Upper lobe of left lung (tissue), 6 donors: ENCODE data around the gene TUSC1. TPM values are rescaled to one million over a fixed set of nuclear protein-coding genes. Genes with fewer than 3 reads are reported as not detected.

Experiments used
- ATAC-seq, 2 donors: fragments of 200-7000 bp; cut with Tn5 transposase; one replicate each; pipeline ENCODE4 v1.9.1; 2022; ENCODE audit warnings: mild to moderate bottlenecking in 2 of 2, moderate library complexity in 2 of 2; ENCODE audit not compliant: low FRiP score in 2 of 2
- DNase-seq, 2 donors: peaks; one replicate each; pipeline ENCODE4 v3.0.0-alpha.2; 2019 to 2020
- H3K27ac ChIP-seq, 4 donors: fragments of 200-600 bp; sonication (generic); one replicate each; pipeline ENCODE4 v1.5.1; 2016 to 2019
- H3K27me3 ChIP-seq, 4 donors: fragments of 200-600 bp; sonication (generic); one replicate each; pipeline ENCODE4 v1.5.1; 2017 to 2019
- H3K36me3 ChIP-seq, 4 donors: fragments of 200-600 bp; sonication (generic); one replicate each; pipeline ENCODE4 v1.5.1; 2016 to 2019
- H3K4me1 ChIP-seq, 4 donors: fragments of 200-600 bp; sonication (generic); one replicate each; pipeline ENCODE4 v1.5.1; 2018 to 2019
- H3K4me3 ChIP-seq, 4 donors: fragments of 200-600 bp; sonication (generic); one replicate each; pipeline ENCODE4 v1.5.1; 2017 to 2019; ENCODE audit warnings: mild to moderate bottlenecking in 2 of 4, moderate library complexity in 1 of 4
- H3K9me3 ChIP-seq, 4 donors: fragments of 200-600 bp; sonication (generic); one replicate each; pipeline ENCODE4 v1.5.1; 2018 to 2019
- CTCF ChIP-seq, 6 experiments: fragments of 450-650 bp in 4 of 6; fragments of 200-600 bp in 2 of 6; sonication (generic) in 2 of 6; IDR thresholded peaks; one replicate each; pipeline ENCODE4 v1.5.1; 2016 to 2019; ENCODE audit warnings: antibody characterized with exemption in 6 of 6
- EP300 ChIP-seq, 4 donors: sonication (generic); formaldehyde crosslinking; IDR thresholded peaks; one replicate each; pipeline ENCODE4 v1.5.1; 2017; ENCODE audit warnings: antibody characterized with exemption in 4 of 4, control low read depth in 2 of 4
- POLR2A ChIP-seq, 4 donors: fragments of 450-650 bp; IDR thresholded peaks; one replicate each; pipeline ENCODE4 v1.5.1; 2016 to 2017; ENCODE audit warnings: antibody characterized with exemption in 4 of 4, mild to moderate bottlenecking in 2 of 4
- POLR2AphosphoS5 ChIP-seq, 2 donors: sonication (generic); formaldehyde crosslinking; IDR thresholded peaks; one replicate each; pipeline ENCODE4 v1.5.1; 2017; ENCODE audit warnings: antibody characterized with exemption in 2 of 2
- WGBS, 2 donors: methylation state at CpG; one replicate each; pipeline ENCODE4 v1.1.5; 2017 to 2018; 5-methylcytosine and 5-hydroxymethylcytosine counted together
- total RNA-seq, 6 donors: library from RNA; depleted of rRNA in 4 of 6; stranded (reverse); fragments of >200 nt in 4 of 6; gene quantifications; one replicate each; pipeline versions ENCODE4 v1.1.0 to v1.2.1, GENCODE V29; 2016 to 2021
- donor health status: DM: no; HTN: no; CAD: no; lungs with moderate emphysema.
- donor health status: DM: no; HTN: yes; CAD: no; lungs with severe emphysema.

Gene TUSC1
- total RNA-seq, 6 donors from 2014 or later, result 8.4 to 28.0 (median 17.3) TPM

GRCh38 chr9:25636026-25636425, 42.2 kb downstream of the TUSC1 start:
- no peak for DNase-seq
- H3K4me1 ChIP-seq, result no peaks in the 10 kb centered on the region
- TF ChIP-seq POLR2AphosphoS5 (IDR thresholded peaks at IDR 0.05) (no peak), CTCF (IDR thresholded peaks at IDR 0.05) (no peak), POLR2A (IDR thresholded peaks at IDR 0.05) (no peak), EP300 (IDR thresholded peaks at IDR 0.05) (no peak)
- ATAC-seq, result no peak
- H3K36me3 ChIP-seq, result no peaks in the 10 kb centered on the region
- 86 to 91% methylated on average over 2 of the region's 2 CpGs for WGBS, 2 donors
- no peaks in the 10 kb centered on the region for H3K9me3 ChIP-seq
- H3K4me3 ChIP-seq, result no peak overlapping the region
- no peak overlapping the region for H3K27ac ChIP-seq
- H3K27me3 ChIP-seq, result no peaks in the 10 kb centered on the region

- no peaks in the 10 kb centered on the region for H3K4me1 ChIP-seq
- no peak overlapping the region for H3K4me3 ChIP-seq
- no peak for DNase-seq
- no peaks in the 10 kb centered on the region for H3K36me3 ChIP-seq
- ATAC-seq, result no peak
- WGBS, 2 donors, result 68 to 84% methylated on average over 3 of the region's 3 CpGs
- no peaks in the 10 kb centered on the region for H3K9me3 ChIP-seq
- no peak for TF ChIP-seq CTCF (IDR thresholded peaks at IDR 0.05)
- no peak for TF ChIP-seq EP300 (IDR thresholded peaks at IDR 0.05)
- no peak for TF ChIP-seq POLR2AphosphoS5 (IDR thresholded peaks at IDR 0.05)
- TF ChIP-seq POLR2A (IDR thresholded peaks at IDR 0.05), result no peak
- H3K27ac ChIP-seq, result no peak overlapping the region
- no peaks in the 10 kb centered on the region for H3K27me3 ChIP-seq
These were observed 49.0 kb downstream of the TUSC1 start for GRCh38 chr9:25629231-25629630.
